Neural progenitor cell (in vitro differentiated cells): ENCODE results near the gene VSTM4. TPM values are rescaled to one million over a fixed set of nuclear protein-coding genes. Genes with fewer than 3 reads are reported as not detected.

ENCODE experiments used
- DNase-seq: peaks from one replicate; pipeline ENCODE4 v3.0.0-alpha.2; 2016; ENCODE audit warnings: low spot score
- H2AFZ ChIP-seq: fragments of 200-600 bp; sonication (generic); replicated peaks from 2 replicates; pipeline ENCODE4 v1.6.1; 2016; ENCODE audit warnings: antibody characterized with exemption
- H3F3A ChIP-seq: fragments of 200-600 bp; sonication (generic); 2 replicates; pipeline ENCODE4 v1.6.1; 2016; ENCODE audit warnings: antibody characterized with exemption, low read depth
- H3K27ac ChIP-seq: fragments of 200-600 bp; sonication (generic); 2 replicates; pipeline ENCODE4 v1.5.1; 2016; ENCODE audit warnings: mild to moderate bottlenecking
- H3K27me3 ChIP-seq: fragments of 200-600 bp; sonication (generic); 2 replicates; pipeline ENCODE4 v1.6.1; 2016; ENCODE audit warnings: mild to moderate bottlenecking, moderate library complexity
- H3K36me3 ChIP-seq: fragments of 200-600 bp; sonication (generic); 2 replicates; pipeline ENCODE4 v1.5.1; 2016
- H3K4me1 ChIP-seq: fragments of 200-600 bp; sonication (generic); 2 replicates; pipeline ENCODE4 v1.6.1; 2016; ENCODE audit warnings: mixed run types
- H3K4me2 ChIP-seq: fragments of 200-600 bp; sonication (generic); 2 replicates; pipeline ENCODE4 v1.6.1; 2016
- H3K4me3 ChIP-seq: fragments of 200-600 bp; sonication (generic); 2 replicates; pipeline ENCODE4 v1.5.1; 2016
- H3K79me2 ChIP-seq: fragments of 200-600 bp; sonication (generic); 2 replicates; pipeline ENCODE4 v1.6.1; 2016; ENCODE audit warnings: low read depth
- H3K9ac ChIP-seq: fragments of 200-600 bp; sonication (generic); 2 replicates; pipeline ENCODE4 v1.6.1; 2016
- H3K9me3 ChIP-seq: fragments of 200-600 bp; sonication (generic); 2 replicates; pipeline ENCODE4 v1.5.1; 2016; ENCODE audit warnings: low read depth
- H4K20me1 ChIP-seq: fragments of 200-600 bp; sonication (generic); 2 replicates; pipeline ENCODE4 v1.6.1; 2016; ENCODE audit warnings: low read depth
- H3K27ac Mint-ChIP-seq: 3 replicates; pipeline ENCODE4 v1.8.0; 2021; ENCODE audit warnings: mixed read lengths
- H3K27me3 Mint-ChIP-seq: 2 replicates; pipeline ENCODE4 v1.8.0; 2022; ENCODE audit warnings: low read depth, mild to moderate bottlenecking, inconsistent platforms, moderate library complexity, mixed read lengths; ENCODE audit not compliant: insufficient read depth
- H3K36me3 Mint-ChIP-seq: 3 replicates; pipeline ENCODE4 v1.8.0; 2021; ENCODE audit warnings: mixed read lengths
- H3K4me1 Mint-ChIP-seq: 3 replicates; pipeline ENCODE4 v1.8.0; 2021; ENCODE audit warnings: mixed read lengths
- H3K4me3 Mint-ChIP-seq: 3 replicates; pipeline ENCODE4 v1.8.0; 2021; ENCODE audit warnings: mild to moderate bottlenecking, moderate library complexity, mixed read lengths
- H3K9me3 Mint-ChIP-seq: 3 replicates; pipeline ENCODE4 v1.8.0; 2020; ENCODE audit warnings: mixed read lengths
- EZH2 ChIP-seq: fragments of 200-600 bp; sonication (generic); IDR thresholded peaks from 2 replicates; pipeline ENCODE4 v1.6.1; 2017; ENCODE audit warnings: antibody characterized with exemption, mild to moderate bottlenecking, moderate library complexity
- EZH2phosphoT487 ChIP-seq: fragments of 200-600 bp; sonication (generic); IDR thresholded peaks from 2 replicates; pipeline ENCODE4 v1.6.1; 2017; ENCODE audit warnings: antibody characterized with exemption
- total RNA-seq: library from RNA; depleted of rRNA; stranded (reverse); fragments of >200 nt; gene quantifications from 2 replicates; pipeline ENCODE4 v1.2.3, GENCODE V29; 2015; ENCODE audit warnings: low replicate concordance
- TF ChIP-seq, protein P1 (sequence below): fragments of 200-600 bp; sonication (generic); IDR thresholded peaks from 2 replicates; pipeline ENCODE4 v1.5.1; 2017; ENCODE audit warnings: antibody characterized with exemption, mild to moderate bottlenecking

The VSTM4 gene
- total RNA-seq, 1 donor from 2014 or later, result 0.92 TPM

DNA sequence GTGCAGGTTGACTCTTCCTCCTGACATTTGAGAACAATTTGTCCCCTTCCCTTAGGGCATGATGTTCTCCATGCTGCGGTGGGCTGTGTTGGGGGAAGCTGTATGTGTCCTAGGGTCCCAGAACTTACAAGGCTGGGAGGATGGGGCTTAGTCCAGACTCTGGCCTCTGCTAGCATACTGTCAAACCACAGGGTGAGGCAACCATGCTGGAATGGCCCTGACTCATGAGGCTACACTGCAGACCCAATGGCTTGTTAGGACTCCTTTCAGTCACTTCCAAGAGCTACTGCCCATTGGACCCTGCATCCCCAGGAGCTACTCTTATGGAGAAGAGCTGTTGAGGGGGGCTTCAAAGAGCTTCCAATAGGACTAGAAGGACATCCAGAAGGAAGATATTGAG, 38.6 kb upstream of the VSTM4 start:
- Mint-ChIP-seq H3K36me3 (no peaks in the 10 kb centered on the region), H3K9me3 (no peaks in the 10 kb centered on the region), H3K27me3 (peaks cover 5% of the 10 kb centered on the region), H3K4me1 (no peaks in the 10 kb centered on the region), H3K4me3 (no peak overlapping the region), H3K27ac (no peak overlapping the region)
- Histone ChIP-seq H3K4me2 (no peak overlapping the region), H3F3A (no peaks in the 10 kb centered on the region), H3K27me3 (no peaks in the 10 kb centered on the region), H3K36me3 (no peaks in the 10 kb centered on the region), H4K20me1 (no peaks in the 10 kb centered on the region), H3K79me2 (no peaks in the 10 kb centered on the region), H3K4me3 (no peak overlapping the region), H3K9ac (no peak overlapping the region), H3K27ac (no peak overlapping the region), H2AFZ (no peak overlapping the region), H3K4me1 (no peaks in the 10 kb centered on the region), H3K9me3 (peaks cover 4% of the 10 kb centered on the region)
- DNase-seq, result no peak
- TF ChIP-seq, protein P1, sequence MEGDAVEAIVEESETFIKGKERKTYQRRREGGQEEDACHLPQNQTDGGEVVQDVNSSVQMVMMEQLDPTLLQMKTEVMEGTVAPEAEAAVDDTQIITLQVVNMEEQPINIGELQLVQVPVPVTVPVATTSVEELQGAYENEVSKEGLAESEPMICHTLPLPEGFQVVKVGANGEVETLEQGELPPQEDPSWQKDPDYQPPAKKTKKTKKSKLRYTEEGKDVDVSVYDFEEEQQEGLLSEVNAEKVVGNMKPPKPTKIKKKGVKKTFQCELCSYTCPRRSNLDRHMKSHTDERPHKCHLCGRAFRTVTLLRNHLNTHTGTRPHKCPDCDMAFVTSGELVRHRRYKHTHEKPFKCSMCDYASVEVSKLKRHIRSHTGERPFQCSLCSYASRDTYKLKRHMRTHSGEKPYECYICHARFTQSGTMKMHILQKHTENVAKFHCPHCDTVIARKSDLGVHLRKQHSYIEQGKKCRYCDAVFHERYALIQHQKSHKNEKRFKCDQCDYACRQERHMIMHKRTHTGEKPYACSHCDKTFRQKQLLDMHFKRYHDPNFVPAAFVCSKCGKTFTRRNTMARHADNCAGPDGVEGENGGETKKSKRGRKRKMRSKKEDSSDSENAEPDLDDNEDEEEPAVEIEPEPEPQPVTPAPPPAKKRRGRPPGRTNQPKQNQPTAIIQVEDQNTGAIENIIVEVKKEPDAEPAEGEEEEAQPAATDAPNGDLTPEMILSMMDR, result no peak
- TF ChIP-seq EZH2phosphoT487 (no peak), EZH2 (no peak)

GRCh38 chr10:49153115-49153514, 37.8 kb upstream of the VSTM4 start:
- Histone ChIP-seq H3K4me1 (no peaks in the 10 kb centered on the region), H3K27me3 (no peaks in the 10 kb centered on the region), H3F3A (no peaks in the 10 kb centered on the region), H3K9ac (no peak overlapping the region), H2AFZ (no peak overlapping the region), H3K4me3 (no peak overlapping the region), H3K27ac (no peak overlapping the region), H3K9me3 (peaks cover 4% of the 10 kb centered on the region), H4K20me1 (no peaks in the 10 kb centered on the region), H3K79me2 (no peaks in the 10 kb centered on the region), H3K36me3 (no peaks in the 10 kb centered on the region), H3K4me2 (no peak overlapping the region)
- Mint-ChIP-seq H3K4me1 (no peaks in the 10 kb centered on the region), H3K9me3 (peaks cover 3% of the 10 kb centered on the region), H3K4me3 (no peak overlapping the region), H3K27ac (no peak overlapping the region), H3K36me3 (no peaks in the 10 kb centered on the region), H3K27me3 (peaks cover 8% of the 10 kb centered on the region)
- DNase-seq, result no peak
- TF ChIP-seq EZH2phosphoT487 (no peak), EZH2 (no peak)
- TF ChIP-seq, protein P1, result no peak

DNA sequence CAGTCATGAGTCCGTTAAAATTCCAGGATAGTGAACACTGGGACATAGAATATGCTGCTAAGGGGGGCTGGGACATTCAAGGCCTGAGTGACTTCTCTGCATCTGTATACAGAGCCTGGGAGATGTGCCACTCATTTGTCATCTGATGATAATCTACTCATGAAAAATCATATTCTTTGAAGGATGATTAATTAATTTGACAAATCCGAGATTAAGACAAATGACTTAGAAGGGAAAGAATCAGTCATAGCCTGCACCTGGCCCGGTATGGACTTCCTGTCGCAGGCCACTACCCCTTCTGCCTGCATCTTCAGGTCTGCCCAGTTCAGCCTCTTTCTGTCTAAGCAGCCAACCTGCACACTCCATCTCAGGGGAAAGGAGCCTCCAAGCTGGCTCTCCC, 37.3 kb upstream of the VSTM4 start:
- Mint-ChIP-seq H3K27me3 (peaks cover 8% of the 10 kb centered on the region), H3K27ac (no peak overlapping the region), H3K36me3 (no peaks in the 10 kb centered on the region), H3K4me3 (no peak overlapping the region), H3K4me1 (no peaks in the 10 kb centered on the region), H3K9me3 (peaks cover 6% of the 10 kb centered on the region)
- H3K9ac ChIP-seq, result no peak overlapping the region
- H3K4me2 ChIP-seq, result no peak overlapping the region
- H3K4me3 ChIP-seq, result no peak overlapping the region
- no peaks in the 10 kb centered on the region for H3K4me1 ChIP-seq
- H4K20me1 ChIP-seq, result no peaks in the 10 kb centered on the region
- TF ChIP-seq, protein P1, result no peak
- TF ChIP-seq EZH2, result no peak
- TF ChIP-seq EZH2phosphoT487, result no peak
- no peak overlapping the region for H2AFZ ChIP-seq
- no peak for DNase-seq
- H3F3A ChIP-seq, result no peaks in the 10 kb centered on the region
- peaks cover under 1% of the 10 kb centered on the region for H3K9me3 ChIP-seq
- no peaks in the 10 kb centered on the region for H3K27me3 ChIP-seq
- H3K79me2 ChIP-seq, result no peaks in the 10 kb centered on the region
- no peaks in the 10 kb centered on the region for H3K36me3 ChIP-seq
- H3K27ac ChIP-seq, result no peak overlapping the region

DNA sequence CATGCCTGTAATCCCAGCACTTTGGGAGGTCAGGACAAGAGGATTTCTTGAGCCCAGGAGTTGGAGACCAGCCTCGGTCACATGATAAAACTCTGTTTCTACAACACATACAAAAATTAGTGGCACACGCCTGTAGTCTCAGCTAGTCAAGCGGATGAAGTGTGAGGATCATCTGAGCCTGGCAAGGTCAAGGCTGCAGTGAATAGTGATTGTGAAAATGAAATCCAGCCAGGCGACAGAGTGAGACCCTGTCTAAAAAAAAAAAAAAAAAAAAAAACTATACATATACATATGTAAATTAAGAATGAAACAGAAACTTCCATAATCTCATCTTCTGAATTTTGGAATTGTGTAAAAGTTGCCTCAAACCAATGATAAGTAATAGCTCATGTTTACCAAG, 36.7 kb upstream of the VSTM4 start:
- H2AFZ ChIP-seq, result no peak overlapping the region
- no peaks in the 10 kb centered on the region for H4K20me1 ChIP-seq
- Mint-ChIP-seq H3K4me3 (no peak overlapping the region), H3K9me3 (peaks cover 7% of the 10 kb centered on the region), H3K36me3 (no peaks in the 10 kb centered on the region), H3K27me3 (peaks cover 8% of the 10 kb centered on the region), H3K27ac (no peak overlapping the region), H3K4me1 (no peaks in the 10 kb centered on the region)
- no peaks in the 10 kb centered on the region for H3K79me2 ChIP-seq
- DNase-seq, result no peak
- H3K4me1 ChIP-seq, result no peaks in the 10 kb centered on the region
- TF ChIP-seq, protein P1, result no peak
- TF ChIP-seq EZH2phosphoT487 (no peak), EZH2 (no peak)
- no peaks in the 10 kb centered on the region for H3K36me3 ChIP-seq
- H3K27me3 ChIP-seq, result no peaks in the 10 kb centered on the region
- no peak overlapping the region for H3K27ac ChIP-seq
- no peak overlapping the region for H3K9ac ChIP-seq
- H3K9me3 ChIP-seq, result no peaks in the 10 kb centered on the region
- H3K4me2 ChIP-seq, result no peak overlapping the region
- no peak overlapping the region for H3K4me3 ChIP-seq
- H3F3A ChIP-seq, result no peaks in the 10 kb centered on the region
